CD4-positive, alpha-beta T cell treated with Interleukin-15 for 1 hour (primary cell): ENCODE measurements around the gene NCKAP5.

Source experiments
- DNase-seq: peaks from one replicate; pipeline ENCODE4 v3.0.0-alpha.2; 2020

Gene NCKAP5

DNA sequence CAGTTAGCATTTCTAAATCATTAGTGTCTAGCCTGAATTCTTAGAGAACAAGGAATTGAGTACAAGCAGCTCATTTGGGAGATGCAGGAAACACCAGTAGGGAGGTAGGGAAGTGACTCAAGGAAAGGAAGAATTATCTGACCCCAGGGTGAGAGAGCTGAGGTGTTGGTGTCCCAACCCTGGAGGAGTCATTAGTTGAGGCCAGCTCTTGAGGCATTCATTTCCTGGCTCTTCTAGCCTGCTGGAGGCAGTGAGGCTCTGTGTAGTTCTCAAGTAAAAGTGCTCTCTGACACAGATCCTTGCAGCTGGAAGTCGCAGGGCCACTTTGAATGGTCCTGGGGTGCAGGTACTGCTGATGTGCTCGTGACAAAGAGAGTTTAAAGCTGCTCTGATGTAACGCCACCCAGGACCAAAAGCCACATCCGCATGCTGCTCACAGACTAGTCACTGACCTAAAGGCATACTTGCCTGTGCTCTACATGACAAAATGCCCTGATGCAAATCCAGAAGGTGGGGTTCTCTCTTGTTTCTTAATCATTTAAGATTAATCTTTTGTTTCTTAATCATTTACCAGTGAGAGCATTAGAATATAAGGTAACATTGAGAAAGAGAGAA, 598.8 kb downstream of the NCKAP5 start:
- DNase-seq: no peak

DNA sequence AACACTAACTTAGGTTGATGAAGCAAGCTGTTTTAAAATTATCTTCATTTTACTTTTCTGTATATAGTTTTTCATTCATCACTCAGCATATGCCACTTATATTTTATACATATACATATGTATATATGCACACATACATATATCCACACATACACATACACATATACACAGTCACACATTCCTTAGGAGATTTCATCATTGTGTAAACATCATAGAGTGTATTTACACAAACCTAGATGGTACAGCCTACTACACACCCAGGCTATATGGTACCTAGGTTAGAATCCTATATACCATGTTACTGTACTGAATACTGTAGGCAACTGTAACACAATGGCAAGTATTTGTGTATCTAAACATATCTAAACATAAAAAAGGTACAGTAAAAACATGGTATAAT, 602.8 kb downstream of the NCKAP5 start:
- DNase-seq: no peak

DNA sequence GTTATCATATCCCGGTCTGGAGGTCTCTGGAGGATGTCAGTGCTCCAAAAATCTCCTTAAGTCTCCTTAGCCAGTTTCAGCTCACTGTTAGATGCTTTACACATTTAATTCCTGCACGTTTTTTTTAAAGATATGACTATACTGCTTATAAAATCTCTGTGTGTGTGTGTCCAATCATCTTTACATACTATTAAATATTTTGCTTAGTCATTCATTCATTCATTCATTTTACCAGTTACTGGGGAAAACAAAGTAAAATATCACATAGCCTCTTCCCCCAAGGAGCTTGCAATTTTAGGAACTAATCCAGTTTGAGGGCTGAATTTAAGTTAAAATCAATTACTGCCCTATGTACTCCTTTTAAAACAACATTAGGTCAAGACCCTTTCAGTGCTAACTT, 605.1 kb downstream of the NCKAP5 start:
- DNase-seq: no peak

DNA sequence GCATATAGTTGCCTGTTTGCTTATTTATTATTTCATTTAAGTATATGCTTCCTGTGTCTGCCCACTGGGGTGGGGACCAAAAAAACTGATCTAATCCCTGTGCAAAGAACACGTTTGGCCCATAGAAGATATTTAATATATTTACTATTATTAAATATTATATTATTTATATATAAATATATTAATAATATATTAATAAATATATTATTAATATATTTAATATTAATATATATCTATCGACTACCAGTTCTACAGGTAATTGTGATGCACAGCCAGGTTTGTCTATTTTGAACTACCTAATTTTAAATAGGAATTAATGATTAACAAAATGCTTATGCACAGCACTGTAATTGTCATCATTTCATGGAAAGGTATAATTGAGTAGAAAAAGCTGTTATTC, 609.4 kb downstream of the NCKAP5 start:
- DNase-seq: no peak

DNA sequence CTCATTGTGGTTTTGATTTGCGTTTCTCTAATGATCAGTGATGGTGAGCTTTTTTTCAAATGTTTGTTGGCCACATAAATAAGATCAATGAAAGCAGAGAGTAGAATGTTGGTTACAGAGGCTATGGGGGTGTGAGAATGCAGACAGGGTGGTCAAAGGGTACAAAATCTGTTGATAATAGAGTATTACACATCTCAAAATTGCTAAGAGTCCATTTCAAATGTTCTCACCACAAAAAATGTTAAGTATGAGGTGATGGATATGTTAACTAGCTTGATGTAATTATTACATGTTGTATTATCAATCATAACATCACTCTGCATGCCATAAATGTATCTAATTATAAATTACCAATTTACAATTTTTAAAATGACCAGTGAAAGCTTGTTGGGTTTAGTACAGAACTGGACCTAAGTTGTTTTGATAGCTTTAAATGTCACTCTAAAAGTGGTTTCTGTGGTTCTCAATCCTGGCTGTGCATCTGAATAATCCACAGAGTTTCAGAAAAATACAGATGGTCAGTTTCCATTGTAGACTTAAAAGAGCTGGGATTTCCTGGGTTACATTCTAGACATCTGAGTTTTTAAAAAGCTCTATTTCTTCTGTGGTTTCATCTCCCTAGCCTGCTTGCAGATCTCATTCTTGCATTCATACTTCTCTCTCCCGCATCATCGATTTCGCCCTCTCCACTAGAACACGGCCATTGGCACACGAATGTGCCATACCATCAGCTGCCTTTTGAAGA, 612.2 kb downstream of the NCKAP5 start:
- no peak for DNase-seq

DNA sequence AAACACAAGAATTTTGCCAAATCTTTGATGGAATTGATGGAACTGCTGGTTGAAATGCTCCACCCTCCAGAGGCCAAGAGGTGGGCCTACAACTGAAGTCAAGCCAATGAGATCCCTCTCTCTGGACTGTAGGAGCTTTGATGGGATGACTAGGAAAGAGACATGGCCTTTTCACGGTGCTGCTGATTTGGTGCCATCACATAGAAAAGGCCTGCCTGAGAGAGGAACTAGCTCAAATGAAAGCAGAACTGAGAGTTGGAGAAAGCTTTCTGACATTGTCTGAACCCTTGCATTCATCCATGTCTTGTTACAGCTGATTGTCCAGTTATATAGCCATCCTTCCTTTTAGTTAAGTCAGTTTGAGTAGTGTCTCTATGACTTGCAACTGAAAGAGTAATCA, 614.5 kb downstream of the NCKAP5 start:
- no peak for DNase-seq

DNA sequence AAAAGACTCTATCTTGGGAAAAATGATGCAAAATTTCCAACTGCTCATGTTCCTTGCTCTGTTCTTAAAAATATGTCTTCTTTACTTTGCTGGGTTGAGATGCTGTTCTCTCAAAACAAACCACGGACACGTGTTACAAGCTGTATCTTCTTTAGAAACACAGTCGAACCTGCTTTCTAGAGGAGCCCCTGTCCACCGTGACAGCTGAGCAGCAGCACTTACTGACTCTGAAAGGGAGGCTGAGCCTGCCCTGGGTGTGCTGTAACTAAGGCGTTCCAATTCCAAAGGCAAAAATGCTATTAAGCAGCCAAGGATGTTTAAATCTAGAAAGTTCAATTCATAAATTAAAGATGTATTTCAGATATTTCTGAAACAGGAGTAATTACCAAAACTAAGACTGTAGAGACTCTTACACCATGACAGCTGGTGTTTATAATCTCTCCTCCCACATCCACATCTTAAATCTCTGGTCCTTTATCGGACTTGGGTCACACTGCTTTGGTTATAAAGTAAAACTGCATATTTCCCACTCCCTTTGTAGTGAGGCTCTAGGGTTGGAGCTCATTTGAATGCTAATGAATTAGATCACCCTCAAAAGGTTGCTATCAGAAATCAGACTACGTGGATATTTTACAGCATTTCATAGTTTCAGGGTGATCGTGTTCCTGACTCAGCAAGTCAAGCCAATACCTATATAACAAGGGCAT, 617.1 kb downstream of the NCKAP5 start:
- no peak for DNase-seq

DNA sequence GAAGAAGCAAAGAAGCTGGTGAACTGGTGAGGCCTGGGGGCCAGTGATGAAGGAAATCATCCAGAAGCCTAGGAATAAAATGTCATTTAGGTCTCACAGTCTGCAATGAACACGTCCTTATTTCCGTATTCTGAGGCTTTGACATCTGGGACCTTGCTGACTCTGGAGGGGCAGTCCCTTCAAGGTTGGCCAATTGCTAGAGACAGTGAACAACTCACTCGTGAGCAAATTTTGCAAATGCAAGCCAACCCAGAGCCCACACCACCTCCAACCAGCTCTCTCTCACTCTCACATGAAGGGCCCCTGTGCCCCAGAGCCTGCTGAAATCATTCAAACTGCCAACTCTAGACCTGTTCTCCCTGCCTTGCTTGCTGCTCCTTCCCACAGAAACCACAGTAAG, 619.2 kb downstream of the NCKAP5 start:
- no peak for DNase-seq

DNA sequence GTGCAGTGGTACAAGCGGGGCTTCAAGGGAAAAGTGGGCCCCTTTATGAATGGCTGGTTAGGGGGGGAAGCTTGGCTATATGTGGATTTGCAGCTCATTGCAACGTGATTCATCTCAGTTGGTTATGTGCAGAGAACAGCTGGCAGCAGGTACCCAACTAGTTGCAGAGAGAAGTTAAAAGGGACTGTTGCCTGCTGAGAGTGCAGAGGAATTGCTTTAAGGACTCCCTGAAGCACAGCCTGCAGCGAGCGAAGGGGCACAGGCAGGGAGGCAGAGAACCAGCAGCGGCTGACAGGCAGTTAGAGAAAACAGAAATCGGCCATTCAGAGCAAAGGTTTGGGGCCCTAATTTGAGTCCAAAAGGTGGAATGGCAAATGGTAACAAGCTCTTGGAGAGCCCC, 620.1 kb downstream of the NCKAP5 start:
- no peak for DNase-seq

DNA sequence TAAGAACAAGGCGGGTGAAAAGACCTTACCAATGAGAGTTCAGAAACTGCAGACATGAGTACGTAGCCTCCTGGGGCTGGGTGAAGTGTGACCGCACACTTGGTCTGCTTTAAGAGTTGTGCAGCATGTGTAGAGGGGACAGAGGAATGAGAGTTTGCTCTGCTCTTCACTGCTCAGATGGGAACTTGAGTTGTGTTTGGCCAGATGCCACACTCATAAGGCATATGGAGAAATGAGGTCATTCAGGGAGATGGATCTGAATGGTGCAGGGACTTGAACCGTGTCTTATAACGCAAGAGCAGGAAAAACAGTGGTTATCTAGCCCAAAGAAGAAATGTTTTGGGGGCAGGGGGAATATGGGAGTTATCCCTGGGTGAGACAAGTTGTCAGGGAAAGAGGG, 624.4 kb downstream of the NCKAP5 start:
- no peak for DNase-seq

DNA sequence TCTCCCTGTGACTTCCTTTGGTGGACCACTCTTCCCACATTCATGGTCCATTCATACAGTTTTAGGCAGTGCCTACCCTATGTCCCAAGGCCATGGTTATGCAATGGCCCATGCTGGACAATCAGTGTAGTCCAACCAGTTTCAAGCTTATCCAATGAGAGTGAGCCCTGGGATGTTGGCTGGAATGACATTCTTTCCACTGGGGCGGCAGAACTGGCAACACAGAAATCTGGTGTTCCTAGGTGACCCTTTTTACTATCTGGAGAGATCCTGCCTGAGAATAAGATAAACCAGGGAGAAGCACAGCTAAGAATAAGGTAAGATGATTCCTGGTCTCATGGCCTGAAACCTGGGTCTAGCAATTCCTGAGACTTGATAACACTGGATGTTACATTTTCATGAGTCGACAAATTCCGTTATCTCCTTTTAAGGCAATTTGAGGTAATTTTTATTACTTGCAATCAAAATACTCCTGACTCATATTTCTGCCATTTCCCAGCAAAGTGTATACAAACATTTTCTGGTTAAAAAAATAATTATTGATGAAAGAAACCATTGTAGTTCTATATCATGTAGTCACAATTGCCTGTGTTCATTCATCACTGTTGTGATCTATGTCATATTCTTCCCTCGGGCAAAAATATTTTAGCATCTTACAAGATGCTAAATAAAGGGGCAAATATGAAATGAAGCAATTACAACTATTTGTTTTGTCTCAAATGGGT, 626.8 kb downstream of the NCKAP5 start:
- DNase-seq: no peak

DNA sequence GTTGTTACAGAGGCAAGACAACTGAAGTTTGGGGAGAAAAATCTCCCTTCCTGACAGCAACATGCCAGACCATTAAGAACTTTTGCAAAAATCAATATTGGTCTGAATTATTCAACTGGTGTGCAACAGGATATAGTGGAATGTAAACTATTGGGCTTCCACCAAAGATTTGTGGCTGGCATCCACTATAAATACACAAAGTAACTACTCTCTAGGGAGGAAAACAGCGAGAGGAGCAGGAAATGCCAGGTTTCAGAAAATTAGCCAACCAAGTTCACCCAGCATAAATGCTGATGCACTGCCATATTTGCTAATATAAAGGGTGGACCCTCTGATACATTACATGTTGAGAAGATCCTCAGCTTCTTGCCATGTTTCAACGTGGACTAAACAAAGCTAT, 630.6 kb downstream of the NCKAP5 start:
- DNase-seq: no peak

DNA sequence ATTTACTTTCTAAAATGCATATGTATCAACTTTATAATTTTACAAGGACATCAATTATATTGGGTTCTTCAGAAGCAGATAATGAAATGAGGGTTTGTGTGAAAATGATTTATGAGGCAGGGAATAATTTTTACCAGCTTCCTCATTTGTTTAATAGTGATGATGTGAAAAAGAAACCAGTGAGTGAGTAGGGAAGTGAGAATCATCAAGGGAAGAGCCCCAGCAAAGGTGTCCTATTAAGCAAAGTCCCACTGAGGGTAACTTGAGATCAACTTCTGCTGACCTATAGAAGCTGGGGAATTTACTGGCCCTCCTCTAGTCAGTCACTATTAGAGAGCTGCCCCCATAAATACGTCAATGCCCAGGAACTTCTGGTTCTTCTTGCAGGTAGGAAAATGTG, 631.5 kb downstream of the NCKAP5 start:
- no peak for DNase-seq

DNA sequence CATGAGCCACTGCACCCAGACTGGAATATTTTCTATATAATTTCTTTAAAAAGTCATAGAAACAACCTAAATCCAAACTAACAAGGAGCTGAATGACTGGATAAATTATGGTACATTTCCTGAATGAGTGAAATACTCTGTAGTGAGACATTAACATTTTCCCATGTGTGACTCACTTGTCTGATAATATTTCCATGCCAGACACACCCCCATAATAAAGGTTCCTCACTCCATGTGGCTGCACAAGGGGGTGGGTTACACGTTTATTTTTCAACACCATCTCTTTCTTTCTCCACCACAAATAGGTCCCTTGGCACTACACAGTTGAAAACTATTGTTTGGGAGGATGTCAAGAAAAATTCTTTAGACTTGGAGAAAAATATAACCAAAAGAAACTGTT, 632.0 kb downstream of the NCKAP5 start:
- DNase-seq: no peak

DNA sequence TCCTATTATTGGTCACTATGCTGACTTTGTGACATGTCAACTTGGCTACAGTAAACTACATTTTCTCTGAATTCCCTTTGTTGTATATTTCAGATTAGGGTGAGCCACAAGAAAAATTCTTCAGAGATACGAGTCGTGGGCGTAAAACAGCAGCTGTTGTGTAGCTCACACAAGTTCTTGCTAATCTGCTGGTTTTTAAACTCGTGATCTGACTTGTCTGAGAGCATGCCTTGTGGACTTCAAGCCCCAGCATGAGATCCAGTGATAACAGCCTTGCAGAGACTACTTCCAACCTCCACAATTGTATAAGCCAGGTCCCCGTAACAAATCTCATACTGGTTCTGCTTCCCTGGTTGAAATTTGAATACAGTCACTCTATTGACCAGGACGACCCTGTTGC, 638.5 kb downstream of the NCKAP5 start:
- DNase-seq: no peak

DNA sequence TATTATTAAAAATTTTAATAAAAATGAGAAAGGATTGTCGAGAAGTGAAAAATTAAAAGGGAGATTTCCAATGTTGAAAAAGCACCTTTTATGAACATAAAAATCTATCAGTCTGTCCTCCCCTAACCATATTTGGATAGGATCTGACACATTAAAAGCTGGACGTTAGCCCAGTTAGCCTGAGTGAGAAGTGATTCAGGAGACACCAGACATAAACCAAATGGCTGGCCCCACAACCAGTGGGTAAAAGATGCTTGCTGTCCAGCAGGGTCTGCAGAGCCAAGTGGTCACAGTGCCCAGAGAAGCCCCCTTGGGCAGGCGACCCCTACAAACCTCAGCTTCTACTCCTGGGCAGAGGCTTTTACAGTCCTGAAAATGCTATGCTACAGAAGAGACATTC, 644.5 kb downstream of the NCKAP5 start:
- no peak for DNase-seq

DNA sequence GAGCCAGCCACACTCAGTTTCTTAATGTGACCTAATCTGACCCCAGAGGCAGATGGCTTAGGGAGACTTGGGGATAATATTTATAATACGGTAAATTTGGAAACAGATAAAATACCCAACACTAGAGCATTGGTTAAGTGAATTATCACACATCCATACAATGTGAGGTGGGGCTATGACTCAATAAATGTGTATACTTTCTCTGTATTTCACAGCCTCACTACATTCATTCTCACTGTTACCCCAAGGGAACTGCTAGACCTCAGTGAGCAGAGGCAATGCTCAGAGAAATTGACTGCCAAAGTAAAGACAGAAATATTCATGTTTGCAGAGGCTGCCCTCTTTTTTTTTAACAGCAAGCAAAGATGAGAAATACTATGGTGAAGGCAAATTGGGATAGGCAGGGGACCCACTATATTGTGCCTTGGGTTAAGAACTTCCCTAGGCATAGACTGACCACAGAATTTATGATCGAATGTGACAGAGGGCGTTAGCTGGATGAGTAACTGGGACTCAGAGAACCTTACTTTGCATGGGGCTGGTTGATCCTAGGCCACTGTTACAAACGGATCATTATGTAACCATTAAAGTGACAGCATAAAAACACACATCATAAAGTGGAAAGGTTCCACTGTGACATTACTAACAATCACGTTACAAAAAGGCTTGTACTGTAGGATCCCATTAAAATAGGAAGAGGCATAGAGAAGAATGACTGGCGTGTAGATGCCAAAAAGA, 652.3 kb downstream of the NCKAP5 start:
- DNase-seq: no peak

DNA sequence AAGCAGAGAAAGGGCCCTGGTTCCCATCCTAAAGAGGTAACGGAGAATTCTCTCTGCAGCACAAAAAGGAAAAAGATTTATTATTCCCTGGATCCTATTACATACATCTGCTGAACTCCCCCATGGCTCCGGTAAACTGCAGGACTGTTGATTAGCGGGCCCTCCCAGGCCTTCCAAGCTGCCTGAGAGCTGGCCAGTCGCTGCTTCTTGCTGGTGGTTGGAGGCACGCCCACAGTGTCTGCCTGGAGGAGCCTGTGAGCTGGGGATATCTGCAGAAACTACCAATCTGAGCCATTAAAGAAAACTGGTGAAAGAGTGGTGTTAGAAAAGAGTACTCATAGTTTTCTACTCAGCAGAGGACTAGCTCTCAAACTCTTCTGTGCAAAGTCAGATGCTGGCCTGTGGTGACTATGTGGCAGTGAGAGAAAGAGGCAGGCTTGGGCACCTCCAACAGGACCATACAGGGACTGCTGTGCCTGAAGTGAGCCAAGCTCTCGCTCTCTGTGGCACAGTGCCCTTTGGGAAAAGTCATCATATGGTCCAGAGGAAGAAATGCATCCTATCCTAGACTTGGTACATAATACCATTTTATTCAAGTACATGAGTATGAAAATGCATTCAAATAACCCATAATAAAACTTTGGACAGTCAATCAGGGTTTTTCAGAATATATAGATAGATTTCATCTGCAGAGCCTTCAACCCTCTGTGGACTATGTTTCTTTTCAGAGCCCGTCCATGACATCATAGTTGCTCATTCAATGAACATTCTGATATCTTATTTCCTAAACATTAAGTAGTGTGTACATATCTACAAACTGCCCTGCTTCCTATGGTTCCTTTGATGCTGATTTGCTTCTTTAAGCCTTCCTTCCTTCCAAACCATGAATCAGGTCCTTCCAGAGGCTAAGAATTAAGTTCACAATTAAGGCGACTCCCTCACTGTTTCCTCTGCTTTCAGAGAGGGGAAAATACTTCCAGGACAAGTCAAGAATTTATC, 656.2 kb downstream of the NCKAP5 start:
- DNase-seq: no peak

DNA sequence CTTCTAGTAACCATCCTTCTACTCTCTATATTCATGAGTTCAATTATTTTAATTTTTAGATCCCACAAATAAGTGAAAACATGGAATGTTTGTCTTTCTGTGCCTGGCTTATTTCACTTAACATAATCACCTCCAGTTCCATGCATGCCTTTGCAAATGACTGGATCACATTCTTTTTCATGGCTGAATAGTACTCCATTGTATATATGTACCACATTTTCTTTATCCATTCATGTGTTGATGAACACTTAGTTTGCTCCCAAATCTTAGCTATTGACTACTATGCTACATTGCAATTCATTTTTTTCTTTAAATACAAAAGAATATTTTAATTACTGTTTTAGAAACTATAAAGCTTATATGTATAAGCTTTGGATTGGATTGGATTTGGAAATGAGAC, 657.8 kb downstream of the NCKAP5 start:
- DNase-seq: no peak

DNA sequence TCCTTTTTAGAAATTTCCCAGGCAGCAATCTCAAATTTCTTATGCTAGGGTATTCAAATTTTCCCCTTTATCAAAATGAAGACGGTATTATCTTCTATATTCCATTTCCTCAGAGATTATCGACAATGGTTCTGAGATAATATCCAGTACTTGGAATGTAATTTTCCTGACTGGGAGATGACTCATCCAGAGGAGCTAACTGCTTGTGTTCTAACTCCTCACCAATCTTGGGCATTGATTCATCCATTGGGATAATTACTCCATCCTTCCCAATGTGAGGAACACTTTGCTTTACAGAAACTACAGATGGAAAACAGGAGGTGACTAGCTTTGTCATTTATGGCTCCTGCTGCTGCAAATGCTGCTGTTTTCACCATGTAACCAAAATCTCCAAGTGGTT, 658.8 kb downstream of the NCKAP5 start:
- DNase-seq: no peak

DNA sequence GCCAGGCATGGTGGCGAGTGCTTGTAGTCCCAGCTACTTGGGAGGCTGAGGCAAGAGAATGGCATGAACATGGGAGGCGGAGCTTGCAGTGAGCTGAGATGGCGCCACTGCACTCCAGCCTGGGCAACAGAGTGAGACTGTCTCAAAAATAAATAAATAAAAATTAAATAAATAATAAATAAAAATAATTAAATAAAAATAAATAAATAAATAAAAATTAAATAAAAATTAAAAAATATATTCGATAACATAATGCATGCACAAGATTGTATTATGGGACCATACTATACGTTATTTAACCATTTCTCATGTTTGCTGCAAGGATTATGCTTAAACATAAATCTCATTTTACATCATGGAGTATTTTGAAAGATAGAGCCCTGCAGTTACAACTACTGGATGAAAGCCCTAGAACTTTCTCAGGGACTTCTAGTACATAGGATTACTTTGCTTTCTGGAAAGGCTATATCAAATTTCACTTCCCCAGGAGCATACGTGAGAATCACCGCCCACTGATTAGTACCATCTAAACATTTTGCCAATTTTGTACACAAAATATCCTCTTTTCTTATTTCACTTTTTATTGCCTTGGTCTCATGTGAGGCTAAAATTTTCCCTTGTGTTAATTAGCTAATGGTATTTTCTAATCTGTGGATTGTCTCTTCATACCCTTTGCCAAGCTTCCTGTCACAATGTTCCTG, 664.0 kb downstream of the NCKAP5 start:
- no peak for DNase-seq
